ENCODE data around the gene LMCD1. TPM values are rescaled to one million over a fixed set of nuclear protein-coding genes. Genes with fewer than 3 reads are reported as not detected.

The LMCD1 gene
- total and polyA plus RNA-seq, 2 experiments from 2014 or later, result 21.8 to 35.3 TPM

GRCh38 chr3:8597219-8597853 is 95.7 kb downstream of the LMCD1 start:
- Mint-ChIP-seq H3K4me1 (no peaks in the 10 kb centered on the region), H3K36me3 (ENCODE audit: low read depth) (no peaks in the 10 kb centered on the region)
- no peak overlapping the region for H3K4me2 ChIP-seq

More at GRCh38 chr3:8597219-8597853, 95.7 kb downstream of the LMCD1 start:
- DNase-seq (ENCODE audit: low spot score) (no peak), ATAC-seq (no peak)
- H3K79me2 ChIP-seq (replicated peaks; ENCODE audit: insufficient read depth), result no peaks in the 10 kb centered on the region
- TF ChIP-seq REST (IDR thresholded peaks at IDR 0.05; ENCODE audit: unreplicated experiment) (no peak), ZNF114 (CRISPR knock-in tag; IDR thresholded peaks at IDR 0.05) (no peak), CREB1 (CRISPR knock-in tag; IDR thresholded peaks at IDR 0.05; ENCODE audit: low read depth) (no peak), CTCF (conservative IDR thresholded peaks at IDR 0.05; ENCODE audit: low read depth in 2 of 2) (no peak), EZH2 (IDR thresholded peaks at IDR 0.05; ENCODE audit: low read depth, unreplicated experiment) (no peak), ZNF462 (CRISPR knock-in tag; IDR thresholded peaks at IDR 0.05) (no peak), ZNF331 (CRISPR knock-in tag; IDR thresholded peaks at IDR 0.05; ENCODE audit: low read depth) (no peak), STAT1 (IDR thresholded peaks at IDR 0.05; ENCODE audit: unreplicated experiment) (no peak), JUNB (IDR thresholded peaks at IDR 0.05; ENCODE audit: unreplicated experiment) (no peak), EZH2phosphoT487 (IDR thresholded peaks at IDR 0.05; ENCODE audit: unreplicated experiment) (no peak), ETS1 (IDR thresholded peaks at IDR 0.05) (no peak), POLR2AphosphoS5 (IDR thresholded peaks at IDR 0.05; ENCODE audit: low read depth) (no peak), NANOG (IDR thresholded peaks at IDR 0.05; ENCODE audit: borderline replicate concordance) (no peak)
- Mint-ChIP-seq H3K27ac (no peak overlapping the region), H3K27me3 (ENCODE audit: insufficient read depth, low read depth, poor library complexity) (no peaks in the 10 kb centered on the region), H3K4me3 (no peak overlapping the region), H3K9me3 (no peaks in the 10 kb centered on the region)
- H2AFZ ChIP-seq, result no peak overlapping the region
- no peaks in the 10 kb centered on the region for H3K27me3 ChIP-seq (ENCODE audit: insufficient read depth)
- H3K27ac ChIP-seq (ENCODE audit: low read depth), result no peak overlapping the region
- H3K4me3 ChIP-seq, result no peak overlapping the region
- no peaks in the 10 kb centered on the region for H3K4me1 ChIP-seq (ENCODE audit: insufficient read depth)
- no peaks in the 10 kb centered on the region for H3F3A ChIP-seq (replicated peaks; ENCODE audit: low read depth)
- H3K36me3 ChIP-seq (ENCODE audit: insufficient read depth), result no peaks in the 10 kb centered on the region
- H3K9me2 ChIP-seq (ENCODE audit: insufficient read depth), result peaks cover 5% of the 10 kb centered on the region; the same call in 1 of the 2 replicates
- H4K20me1 ChIP-seq (replicated peaks; ENCODE audit: insufficient read depth), result no peaks in the 10 kb centered on the region

Measured in GM23338 (cell line).